HT-29 (cell line): ENCODE data around the gene PKP1. TPM values are rescaled to one million over a fixed set of nuclear protein-coding genes. Genes with fewer than 3 reads are reported as not detected.

Source experiments
- DNase-seq: peaks from one replicate; pipeline ENCODE4 v3.0.0-alpha.2; 2015; ENCODE audit warnings: low spot score
- total RNA-seq: library from RNA; depleted of rRNA; stranded (reverse); fragments of >200 nt; shearing (Covaris generic); gene quantifications from 2 replicates; pipeline ENCODE4 v1.2.3, GENCODE V29; 2014

Gene PKP1
- total RNA-seq, 1 experiment from 2014 or later: 0.43 TPM

GRCh38 chr1:201260648-201261311, 22.5 kb upstream of the PKP1 start:
- no peak for DNase-seq

GRCh38 chr1:201261771-201262547, 21.3 kb upstream of the PKP1 start:
- no peak for DNase-seq

- no peak for DNase-seq
These were observed 20.2 kb upstream of the PKP1 start for GRCh38 chr1:201262963-201263608.

- no peak for DNase-seq
These were observed 19.2 kb upstream of the PKP1 start for GRCh38 chr1:201264072-201264471.

- no peak for DNase-seq
These were observed 18.8 kb upstream of the PKP1 start for GRCh38 chr1:201264554-201264953.

GRCh38 chr1:201265756-201266155, 17.6 kb upstream of the PKP1 start:
- no peak for DNase-seq

- DNase-seq: no peak
These were observed 17.0 kb upstream of the PKP1 start for GRCh38 chr1:201266276-201266675.

- no peak for DNase-seq
These were observed 16.5 kb upstream of the PKP1 start for GRCh38 chr1:201266774-201267173.

GRCh38 chr1:201267481-201268229, 15.7 kb upstream of the PKP1 start:
- no peak for DNase-seq

GRCh38 chr1:201268604-201269151, 14.6 kb upstream of the PKP1 start:
- DNase-seq: no peak

GRCh38 chr1:201269281-201269680, 14.0 kb upstream of the PKP1 start:
- no peak for DNase-seq

GRCh38 chr1:201269900-201270410, 13.4 kb upstream of the PKP1 start:
- no peak for DNase-seq

- DNase-seq: no peak
These were observed 12.5 kb upstream of the PKP1 start for GRCh38 chr1:201270616-201271390.

GRCh38 chr1:201272799-201273198, 10.5 kb upstream of the PKP1 start:
- DNase-seq: no peak

GRCh38 chr1:201274616-201275252, 8.6 kb upstream of the PKP1 start:
- DNase-seq: no peak

- DNase-seq: no peak
These were observed 8.0 kb upstream of the PKP1 start for GRCh38 chr1:201275253-201275666.

- no peak for DNase-seq
These were observed 6.4 kb upstream of the PKP1 start for GRCh38 chr1:201276891-201277290.

GRCh38 chr1:201277441-201277840, 5.9 kb upstream of the PKP1 start:
- no peak for DNase-seq

- DNase-seq: no peak
These were observed 4.0 kb upstream of the PKP1 start for GRCh38 chr1:201279313-201279712.

- no peak for DNase-seq
These were observed 2.4 kb upstream of the PKP1 start for GRCh38 chr1:201280884-201281283.
